PC-9 (cell line): ENCODE measurements around the gene VILL. TPM values are rescaled to one million over a fixed set of nuclear protein-coding genes. Genes with fewer than 3 reads are reported as not detected.

Experiments used
- BruUV-seq: library from RNA; stranded (reverse); fragments of 400-500 nt; replicated peaks from 2 replicates; lab custom pipeline; 2021; lab: Mats Ljungman, UMichigan
- CTCF ChIA-PET: fragments of 300-600 bp; sonication (Branson Sonifier 250); formaldehyde crosslinking; loops from one replicate; lab custom pipeline; 2022; ENCODE audit warnings: antibody characterized with exemption; lab: Charles Lee
- POLR2A ChIA-PET: fragments of 300-600 bp; sonication (Branson Sonifier 250); formaldehyde crosslinking; loops from one replicate; lab custom pipeline; 2022; ENCODE audit warnings: antibody characterized with exemption; ENCODE audit not compliant: unreplicated experiment; lab: Charles Lee
- DNase-seq, 2 experiments: peaks; one replicate each; pipeline versions ENCODE4 v3.0.0 to v3.0.0-alpha.2; 2015 to 2022; ENCODE audit warnings: mixed read lengths in 1 of 2
- H2AFZ ChIP-seq: fragments of 200-600 bp; sonication (generic); 2 replicates; pipeline ENCODE4 v1.8.1; 2017; ENCODE audit warnings: antibody characterized with exemption
- H3F3A ChIP-seq: fragments of 200-600 bp; sonication (generic); 2 replicates; pipeline ENCODE4 v1.8.1; 2017; ENCODE audit warnings: antibody characterized with exemption, mild to moderate bottlenecking, low read depth; ENCODE audit not compliant: insufficient read depth
- H3K27ac ChIP-seq: fragments of 200-600 bp; sonication (generic); 2 replicates; pipeline ENCODE4 v1.6.1; 2016; ENCODE audit warnings: mixed run types
- H3K27me3 ChIP-seq: fragments of 200-600 bp; sonication (generic); 2 replicates; pipeline ENCODE4 v1.6.1; 2016; ENCODE audit warnings: low read depth, mixed run types; ENCODE audit not compliant: insufficient read depth
- H3K36me3 ChIP-seq: fragments of 200-600 bp; sonication (generic); 2 replicates; pipeline ENCODE4 v1.6.1; 2016; ENCODE audit warnings: low read depth, mixed run types
- H3K4me1 ChIP-seq: fragments of 200-600 bp; sonication (generic); replicated peaks from 2 replicates; pipeline ENCODE4 v1.6.1; 2016; ENCODE audit warnings: mixed run types; ENCODE audit not compliant: insufficient read depth
- H3K4me2 ChIP-seq: fragments of 200-600 bp; sonication (generic); 2 replicates; pipeline ENCODE4 v1.6.1; 2017; ENCODE audit warnings: mixed run types
- H3K4me3 ChIP-seq: fragments of 200-600 bp; sonication (generic); 2 replicates; pipeline ENCODE4 v1.6.1; 2016; ENCODE audit warnings: mixed run types
- H3K79me2 ChIP-seq: fragments of 200-600 bp; sonication (generic); 2 replicates; pipeline ENCODE4 v1.6.1; 2017; ENCODE audit warnings: low read depth, mixed run types
- H3K9me2 ChIP-seq: fragments of 200-600 bp; sonication (generic); 2 replicates; pipeline ENCODE4 v1.8.1; 2017; ENCODE audit warnings: mild to moderate bottlenecking; ENCODE audit not compliant: insufficient read depth
- H3K9me3 ChIP-seq: fragments of 200-600 bp; sonication (generic); 2 replicates; pipeline ENCODE4 v1.8.1; 2016; ENCODE audit warnings: low read depth; ENCODE audit not compliant: insufficient read depth
- H4K20me1 ChIP-seq: fragments of 200-600 bp; sonication (generic); 2 replicates; pipeline ENCODE4 v1.8.1; 2017; ENCODE audit not compliant: insufficient read depth
- CTCF ChIP-seq: fragments of 200-600 bp; sonication (generic); conservative IDR thresholded peaks from 2 replicates; pipeline ENCODE4 v1.6.1; 2017; ENCODE audit warnings: mixed run types, antibody characterized with exemption, mild to moderate bottlenecking, moderate library complexity
- EZH2 ChIP-seq: fragments of 200-600 bp; sonication (generic); IDR thresholded peaks from 2 replicates; pipeline ENCODE4 v1.8.0; 2017; ENCODE audit warnings: antibody characterized with exemption, low read depth
- intact Hi-C: fragments of 100-400 bp; cut with micrococcal nuclease; formaldehyde crosslinking; loops from one replicate; pipeline ENCODE4 v1.10.0; 2022; ENCODE audit not compliant: unreplicated experiment
- total RNA-seq: library from RNA; stranded (reverse); gene quantifications from 2 replicates; pipeline ENCODE4 v1.2.3, GENCODE V29; 2021

The VILL gene
- total RNA-seq, 1 experiment from 2014 or later, result 14.7 TPM

- Histone ChIP-seq H3K79me2 (no peaks in the 10 kb centered on the region), H2AFZ (no peak overlapping the region), H3K4me3 (no peak overlapping the region), H3K4me2 (no peak overlapping the region), H3K36me3 (no peaks in the 10 kb centered on the region), H4K20me1 (no peaks in the 10 kb centered on the region), H3K27ac (no peak overlapping the region), H3K9me3 (no peaks in the 10 kb centered on the region), H3K4me1 (no peaks in the 10 kb centered on the region), H3K27me3 (no peaks in the 10 kb centered on the region), H3F3A (no peaks in the 10 kb centered on the region; the same call in 1 of the 2 replicates), H3K9me2 (no peaks in the 10 kb centered on the region)
- ChIA-PET POLR2A (no interaction called here), CTCF (no interaction called here)
- no peak for TF ChIP-seq CTCF
- no peak for TF ChIP-seq EZH2
- intact Hi-C loops, result loop anchor here (1.0 to 10.0 kb wide), 4 partner anchors 29 to 654 kb away; partner anchors contain the start of genes ACAA1, MYD88 and XYLB
- DNase-seq, result no peak
- BruUV-seq, result no TSS peak
Observed at GRCh38 chr3:38002940-38003339, 12.4 kb downstream of the VILL start.

GRCh38 chr3:38003371-38003816, 12.8 kb downstream of the VILL start:
- BruUV-seq, result no TSS peak
- POLR2A ChIA-PET, result interaction anchor here (0.6 kb wide), 1 partner anchor 107 kb away, joined by 3 read pairs; no protein-coding TSS in a partner anchor

GRCh38 chr3:38003817-38004414, 13.3 kb downstream of the VILL start:
- no peak overlapping the region for H3K4me3 ChIP-seq
- H3K9me3 ChIP-seq, result no peaks in the 10 kb centered on the region
- no peaks in the 10 kb centered on the region for H4K20me1 ChIP-seq
- no peaks in the 10 kb centered on the region for H3K27me3 ChIP-seq
- intact Hi-C loops, result loop anchor here (1.0 to 10.0 kb wide), 7 partner anchors 30 to 653 kb away; partner anchors contain the start of genes ACAA1, MYD88 and XYLB
- no peaks in the 10 kb centered on the region for H3K9me2 ChIP-seq
- POLR2A ChIA-PET, result interaction anchor here (0.6 kb wide), 1 partner anchor 106 kb away, joined by 3 read pairs; no protein-coding TSS in a partner anchor
- H2AFZ ChIP-seq, result no peak overlapping the region
- no peaks in the 10 kb centered on the region for H3K4me1 ChIP-seq
- BruUV-seq, result no TSS peak
- TF ChIP-seq CTCF (no peak), EZH2 (no peak)
- no peaks in the 10 kb centered on the region for H3K79me2 ChIP-seq
- no peaks in the 10 kb centered on the region for H3K36me3 ChIP-seq
- CTCF ChIA-PET, result interaction anchor here (0.7 kb wide), 1 partner anchor 30 kb away, joined by 4 read pairs; no protein-coding TSS in a partner anchor
- H3K27ac ChIP-seq, result no peak overlapping the region
- H3K4me2 ChIP-seq, result no peak overlapping the region
- H3F3A ChIP-seq, result no peaks in the 10 kb centered on the region; the same call in 1 of the 2 replicates
- DNase-seq, result no peak

More at GRCh38 chr3:38003371-38003816, 12.8 kb downstream of the VILL start:
- Histone ChIP-seq H3K36me3 (no peaks in the 10 kb centered on the region), H3K79me2 (no peaks in the 10 kb centered on the region), H3K4me2 (no peak overlapping the region), H4K20me1 (no peaks in the 10 kb centered on the region), H3K4me1 (no peaks in the 10 kb centered on the region), H2AFZ (no peak overlapping the region), H3K4me3 (no peak overlapping the region), H3F3A (no peaks in the 10 kb centered on the region; the same call in 1 of the 2 replicates), H3K9me2 (no peaks in the 10 kb centered on the region), H3K27me3 (no peaks in the 10 kb centered on the region), H3K27ac (no peak overlapping the region), H3K9me3 (no peaks in the 10 kb centered on the region)
- intact Hi-C loops, result loop anchor here (1.0 to 10.0 kb wide), 4 partner anchors 29 to 654 kb away; partner anchors contain the start of genes ACAA1, MYD88 and XYLB
- peak; percentile 81 for TF ChIP-seq CTCF
- TF ChIP-seq EZH2, result no peak
- peak in 1 of 2 experiments; percentile 48 for DNase-seq
- CTCF ChIA-PET, result interaction anchor here (0.7 kb wide), 1 partner anchor 29 kb away, joined by 4 read pairs; no protein-coding TSS in a partner anchor
